HL-60/S4 (cell line): ENCODE measurements around the gene DENND4C.
"Not testable (repeated sequence)": the region's sequence is repeated elsewhere in the genome, so short reads cannot be mapped to it uniquely, and the experiment has no call there.

Source experiments
- in situ Hi-C: fragments of 300-500 bp; cut with MboI; formaldehyde crosslinking; loops from 2 replicates; pipeline ENCODE4 v1.14.3; 2022; ENCODE audit warnings: low sequenced_read_pairs

DENND4C gene

GRCh38 chr9:19230355-19231125 lies at the start of gene DENND4C:
Gene DENND4C (plus strand): TSS chr9:19230693. CDS start chr9:19276175, 45,482 bp downstream.
- in situ Hi-C loops, result no loop called here

GRCh38 chr9:19180991-19181390 lies 49.5 kb upstream of the DENND4C start:
- in situ Hi-C loops, result no loop called here

GRCh38 chr9:19181561-19181960 lies 48.9 kb upstream of the DENND4C start:
- in situ Hi-C loops, result no loop called here

- in situ Hi-C loops, result no loop called here
Observed at GRCh38 chr9:19184144-19184917, 46.2 kb upstream of the DENND4C start.

GRCh38 chr9:19185191-19185590 lies 45.3 kb upstream of the DENND4C start:
- in situ Hi-C loops, result no loop called here

GRCh38 chr9:19186232-19186631 lies 44.3 kb upstream of the DENND4C start:
- in situ Hi-C loops, result no loop called here

GRCh38 chr9:19188771-19189170 lies 41.7 kb upstream of the DENND4C start:
- in situ Hi-C loops, result no loop called here

GRCh38 chr9:19192202-19193028 lies 38.1 kb upstream of the DENND4C start:
- in situ Hi-C loops, result no loop called here

GRCh38 chr9:19193029-19193324 lies 37.5 kb upstream of the DENND4C start:
- in situ Hi-C loops, result no loop called here

GRCh38 chr9:19193358-19193973 lies 37.0 kb upstream of the DENND4C start:
- in situ Hi-C loops, result not testable (repeated sequence)

- in situ Hi-C loops, result no loop called here
Observed at GRCh38 chr9:19198406-19198805, 32.1 kb upstream of the DENND4C start.

- in situ Hi-C loops, result no loop called here
Observed at GRCh38 chr9:19199012-19199411, 31.5 kb upstream of the DENND4C start.

- in situ Hi-C loops, result no loop called here
Observed at GRCh38 chr9:19200229-19200628, 30.3 kb upstream of the DENND4C start.

GRCh38 chr9:19201899-19202891 lies 28.3 kb upstream of the DENND4C start:
- in situ Hi-C loops, result no loop called here

GRCh38 chr9:19203058-19203457 lies 27.4 kb upstream of the DENND4C start:
- in situ Hi-C loops, result no loop called here

- in situ Hi-C loops, result no loop called here
Observed at GRCh38 chr9:19208653-19209052, 21.8 kb upstream of the DENND4C start.

GRCh38 chr9:19209188-19209587 lies 21.3 kb upstream of the DENND4C start:
- in situ Hi-C loops, result no loop called here

GRCh38 chr9:19213823-19214222 lies 16.7 kb upstream of the DENND4C start:
- in situ Hi-C loops, result no loop called here

- in situ Hi-C loops, result no loop called here
Observed at GRCh38 chr9:19216466-19216865, 14.0 kb upstream of the DENND4C start.

GRCh38 chr9:19221326-19221725 lies 9.2 kb upstream of the DENND4C start:
- in situ Hi-C loops, result no loop called here
